Neuronal stem cell (in vitro differentiated cells): ENCODE results near the gene TSPOAP1.
A peak's percentile ranks its signal among the peaks of the same experiment; 100 is the strongest.

Source experiments
- DNase-seq: peaks from one replicate; pipeline ENCODE4 v3.0.0-alpha.2; 2013; ENCODE audit warnings: low spot score
- H2AFZ ChIP-seq: one replicate; pipeline ENCODE4 v1.6.1; 2013; ENCODE audit warnings: mild to moderate bottlenecking, low read length, inconsistent platforms
- H2AK5ac ChIP-seq: 2 replicates; pipeline ENCODE4 v1.6.1; 2013; ENCODE audit warnings: low read depth, mild to moderate bottlenecking, inconsistent platforms, low read length, moderate library complexity, mixed read lengths
- H2BK120ac ChIP-seq: 2 replicates; pipeline ENCODE4 v1.6.1; 2013; ENCODE audit warnings: low read depth, mild to moderate bottlenecking, inconsistent platforms, low read length, moderate library complexity, mixed read lengths
- H2BK12ac ChIP-seq: one replicate; pipeline ENCODE4 v1.6.1; 2013; ENCODE audit warnings: low read length, inconsistent platforms
- H2BK15ac ChIP-seq: 2 replicates; pipeline ENCODE4 v1.6.1; 2013; ENCODE audit warnings: mild to moderate bottlenecking, low read length, inconsistent platforms, mixed read lengths
- H2BK5ac ChIP-seq: one replicate; pipeline ENCODE4 v1.6.1; 2013; ENCODE audit warnings: inconsistent platforms, mild to moderate bottlenecking, low read length, moderate library complexity
- H3K14ac ChIP-seq: one replicate; pipeline ENCODE4 v1.6.1; 2013; ENCODE audit warnings: low read length, inconsistent platforms
- H3K18ac ChIP-seq: 2 replicates; pipeline ENCODE4 v1.6.1; 2013; ENCODE audit warnings: low read length, inconsistent platforms
- H3K23ac ChIP-seq: 2 replicates; pipeline ENCODE4 v1.6.1; 2013; ENCODE audit warnings: low read depth, mild to moderate bottlenecking, mixed read lengths, low read length, inconsistent platforms; ENCODE audit not compliant: poor library complexity
- H3K27ac ChIP-seq: replicated peaks from 3 replicates; pipeline ENCODE4 v1.5.1; 2013; ENCODE audit warnings: low read length, inconsistent platforms
- H3K27me3 ChIP-seq, 3 experiments: 2 replicates each; pipeline ENCODE4 v1.6.1; 2013; ENCODE audit warnings: low read length in 3 of 3, mild to moderate bottlenecking in 2 of 3, inconsistent platforms in 1 of 3, low read depth in 1 of 3, mixed read lengths in 1 of 3, moderate library complexity in 1 of 3; ENCODE audit not compliant: control insufficient read depth in 3 of 3, insufficient read depth in 3 of 3
- H3K36me3 ChIP-seq, 2 donors: replicated peaks in 1 of 2; 2 replicates each; pipeline ENCODE4 v1.6.1; 2013; ENCODE audit warnings: low read length in 2 of 2; ENCODE audit not compliant: control insufficient read depth in 2 of 2, insufficient read depth in 2 of 2
- H3K4ac ChIP-seq: 2 replicates; pipeline ENCODE4 v1.6.1; 2013; ENCODE audit warnings: inconsistent platforms, mild to moderate bottlenecking, low read length, moderate library complexity
- H3K4me1 ChIP-seq, 2 donors: 1 replicate in 1 of 2; 2 replicates in 1 of 2; pipeline ENCODE4 v1.6.1; 2013; ENCODE audit warnings: low read length in 2 of 2, low read depth in 1 of 2; ENCODE audit not compliant: control insufficient read depth in 2 of 2, insufficient read depth in 1 of 2
- H3K4me2 ChIP-seq: one replicate; pipeline ENCODE4 v1.6.1; 2013; ENCODE audit warnings: mild to moderate bottlenecking, low read length, inconsistent platforms; ENCODE audit not compliant: insufficient read depth, poor library complexity, severe bottlenecking
- H3K4me3 ChIP-seq, 2 donors: 2 replicates each; pipeline ENCODE4 v1.5.1; 2013; ENCODE audit warnings: low read length in 2 of 2, mild to moderate bottlenecking in 2 of 2, inconsistent platforms in 1 of 2, moderate library complexity in 1 of 2
- H3K79me1 ChIP-seq: one replicate; pipeline ENCODE4 v1.6.1; 2013; ENCODE audit warnings: low read depth, mild to moderate bottlenecking, inconsistent platforms, low read length, moderate library complexity
- H3K9ac ChIP-seq: one replicate; pipeline ENCODE4 v1.6.1; 2013; ENCODE audit warnings: mild to moderate bottlenecking, low read depth, low read length, inconsistent platforms; ENCODE audit not compliant: poor library complexity
- H3K9me3 ChIP-seq, 2 donors: replicated peaks in 1 of 2; 2 replicates each; pipeline versions ENCODE3 to v1.6.1; 2013; ENCODE audit warnings: low read length in 2 of 2, mild to moderate bottlenecking in 2 of 2, inconsistent platforms in 1 of 2, low read depth in 1 of 2, mixed read lengths in 1 of 2, moderate library complexity in 1 of 2; ENCODE audit not compliant: control insufficient read depth in 2 of 2, insufficient read depth in 1 of 2
- H4K8ac ChIP-seq: one replicate; pipeline ENCODE4 v1.6.1; 2013; ENCODE audit warnings: low read depth, mild to moderate bottlenecking, inconsistent platforms, low read length, moderate library complexity
- H4K91ac ChIP-seq: one replicate; pipeline ENCODE4 v1.6.1; 2013; ENCODE audit warnings: low read length, low read depth, mild to moderate bottlenecking, inconsistent platforms; ENCODE audit not compliant: poor library complexity
- WGBS, 2 donors: extraction: QIAGEN DNeasy Blood & Tissue Kit; methylation state at CpG; one replicate each; pipeline ENCODE4 v1.1.7; 2013; ENCODE audit warnings: missing lambda C conversion rate in 2 of 2, mixed read lengths in 1 of 2; ENCODE audit not compliant: insufficient read length in 2 of 2, insufficient replicate concordance in 1 of 2; ENCODE audit errors: extremely low coverage in 2 of 2; 5-methylcytosine and 5-hydroxymethylcytosine counted together

TSPOAP1 gene

DNA sequence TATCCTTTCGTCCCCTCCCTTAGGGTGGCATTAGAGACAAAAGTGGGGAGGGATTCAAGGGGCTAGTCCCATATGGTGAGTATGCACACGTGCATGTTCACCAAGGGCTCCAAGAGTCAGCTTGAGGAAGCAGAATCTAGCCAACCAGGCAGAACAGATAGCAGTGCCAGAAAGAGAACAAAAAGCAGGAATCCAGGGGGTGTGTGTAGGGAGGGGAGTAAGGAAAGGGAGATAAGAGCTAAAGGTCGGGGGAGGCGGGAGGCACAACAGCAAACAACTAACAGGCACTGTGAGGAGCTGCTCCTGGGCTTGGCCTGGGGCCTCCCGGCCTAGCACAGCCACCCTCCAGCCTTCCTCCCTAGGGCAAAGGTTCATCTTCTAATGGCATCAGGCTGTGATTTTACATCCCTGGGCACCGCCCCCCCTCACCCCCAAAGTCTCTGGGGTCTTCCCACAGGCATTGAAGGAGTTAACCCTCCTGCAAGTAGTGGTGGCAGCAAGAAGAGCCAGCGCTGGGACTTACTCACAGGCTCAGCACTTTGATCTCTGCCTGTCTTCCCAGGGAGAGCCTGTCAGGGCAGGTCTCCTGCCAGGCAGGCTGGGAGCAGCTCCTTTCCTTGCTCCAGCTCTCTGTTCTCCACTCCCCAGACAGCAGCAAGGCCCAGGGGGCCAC is 35.8 kb upstream of the TSPOAP1 start:
- Histone ChIP-seq H3K79me1 (no peaks in the 10 kb centered on the region), H2BK12ac (peak overlapping the region; percentile 35), H3K4ac (no peak overlapping the region), H3K9ac (no peak overlapping the region), H4K91ac (no peak overlapping the region), H2BK5ac (peak overlapping the region; percentile 33), H2AK5ac (no peak overlapping the region), H3K27me3 (peaks cover 0 to 6% (median 0%) of the 10 kb centered on the region in 3 experiments), H3K14ac (no peak overlapping the region), H3K4me3 (peak overlapping the region in 1 of 2 donors; percentile 46), H3K36me3 (no peaks in the 10 kb centered on the region), H3K23ac (no peak overlapping the region), H2AFZ (peak overlapping the region; percentile 80), H3K18ac (peak overlapping the region; percentile 27), H4K8ac (no peak overlapping the region), H3K27ac (peak overlapping the region; percentile 37), H2BK120ac (no peak overlapping the region), H3K9me3 (no peaks in the 10 kb centered on the region), H3K4me1 (peaks cover 7 to 14% of the 10 kb centered on the region in 2 donors), H3K4me2 (no peak overlapping the region), H2BK15ac (no peak overlapping the region)
- no CpG with 5 or more reads among the region's 7 CpGs for WGBS, 2 donors
- DNase-seq, result no peak

DNA sequence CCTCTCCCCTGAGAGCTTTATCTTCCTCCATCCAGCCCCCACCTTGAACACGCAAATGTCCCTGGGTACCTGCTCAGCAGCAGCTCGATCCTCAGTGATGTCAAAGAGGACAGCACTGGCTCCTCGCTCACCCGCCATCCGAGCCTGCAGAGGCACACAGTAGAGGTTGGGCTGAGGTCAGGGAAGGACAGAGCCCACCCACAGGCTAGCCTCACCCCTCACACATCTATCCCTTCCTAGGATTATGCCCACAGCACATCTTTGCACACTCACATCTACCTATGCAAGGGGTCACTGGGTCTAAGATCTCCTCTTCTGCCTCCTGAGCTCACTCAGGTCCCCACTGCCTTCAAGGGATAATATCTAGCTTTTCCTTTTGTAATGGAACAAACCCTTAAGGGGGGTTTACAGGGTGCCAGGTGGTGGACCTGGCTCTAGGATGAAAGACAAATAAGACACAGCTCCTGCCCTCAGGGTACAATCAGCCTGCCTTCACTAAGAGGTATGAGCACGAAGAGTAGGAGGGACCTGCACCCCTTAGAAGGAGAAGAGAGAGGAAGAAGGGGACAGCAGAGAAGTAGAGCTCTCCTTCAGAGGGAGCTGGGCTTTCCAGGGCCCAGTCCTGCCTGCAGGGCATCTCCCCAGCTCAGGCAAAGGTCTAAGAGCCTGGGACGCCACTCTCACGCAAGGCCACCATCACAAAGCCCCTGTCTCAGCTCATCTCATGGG is 35.0 kb upstream of the TSPOAP1 start:
- Histone ChIP-seq H3K14ac (no peak overlapping the region), H3K18ac (peak overlapping the region; percentile 15), H3K23ac (no peak overlapping the region), H4K8ac (no peak overlapping the region), H2AK5ac (no peak overlapping the region), H2BK15ac (no peak overlapping the region), H4K91ac (no peak overlapping the region), H2BK12ac (peak overlapping the region; percentile 35), H3K4me1 (peaks cover 7 to 14% of the 10 kb centered on the region in 2 donors), H3K36me3 (no peaks in the 10 kb centered on the region), H2BK5ac (no peak overlapping the region), H3K79me1 (no peaks in the 10 kb centered on the region), H3K9ac (no peak overlapping the region), H3K27me3 (peaks cover 0 to 6% (median 0%) of the 10 kb centered on the region in 3 experiments), H3K9me3 (no peaks in the 10 kb centered on the region), H3K4me2 (no peak overlapping the region), H3K27ac (no peak overlapping the region), H3K4me3 (no peak overlapping the region), H2BK120ac (no peak overlapping the region), H2AFZ (peak overlapping the region; percentile 80), H3K4ac (no peak overlapping the region)
- no CpG with 5 or more reads among the region's 8 CpGs for WGBS, 2 donors
- no peak for DNase-seq

DNA sequence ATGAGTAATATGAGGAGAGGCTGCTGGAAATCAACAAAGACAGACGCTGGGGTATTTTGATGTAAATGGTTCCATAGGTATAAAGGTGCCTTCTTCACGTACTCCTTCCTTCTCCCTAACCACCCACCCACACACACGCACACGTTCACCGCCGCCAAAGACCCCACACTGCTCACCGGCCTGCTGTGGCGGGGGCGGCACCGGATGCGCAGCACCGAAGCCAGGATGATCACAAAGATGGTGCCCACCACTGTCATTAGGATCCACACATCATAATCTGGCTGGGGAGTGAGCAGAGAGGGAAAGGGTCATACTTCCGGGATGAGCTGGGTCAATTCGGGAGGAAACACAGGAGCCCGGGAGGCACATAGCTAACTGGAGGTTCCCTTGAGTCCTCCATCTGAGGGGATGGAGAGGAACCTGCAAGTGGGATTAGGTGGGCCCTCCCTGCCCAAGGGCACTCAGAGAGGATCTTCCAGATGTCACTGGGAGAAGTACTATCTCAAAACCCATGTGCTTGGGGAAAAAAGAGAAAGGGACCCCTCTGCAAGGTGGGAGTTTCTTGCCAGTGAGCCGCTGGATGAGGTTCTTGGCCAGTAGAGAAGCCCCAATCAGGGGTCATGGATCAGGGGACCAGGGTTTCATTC is 33.9 kb upstream of the TSPOAP1 start:
- Histone ChIP-seq H2BK12ac (no peak overlapping the region), H2BK15ac (peak overlapping the region; percentile 84), H3K27me3 (peaks cover 0 to 6% (median 0%) of the 10 kb centered on the region in 3 experiments), H3K4me1 (peaks cover 7 to 14% of the 10 kb centered on the region in 2 donors), H3K4me2 (no peak overlapping the region), H3K4me3 (no peak overlapping the region), H3K23ac (no peak overlapping the region), H4K8ac (no peak overlapping the region), H3K18ac (no peak overlapping the region), H3K9me3 (no peaks in the 10 kb centered on the region), H3K9ac (no peak overlapping the region), H2BK5ac (no peak overlapping the region), H2AK5ac (peak overlapping the region; percentile 31), H3K4ac (peak overlapping the region; percentile 29), H3K36me3 (no peaks in the 10 kb centered on the region), H2AFZ (no peak overlapping the region), H3K14ac (no peak overlapping the region), H4K91ac (no peak overlapping the region), H3K79me1 (no peaks in the 10 kb centered on the region), H3K27ac (no peak overlapping the region), H2BK120ac (no peak overlapping the region)
- no peak for DNase-seq
- no CpG with 5 or more reads among the region's 16 CpGs for WGBS, 2 donors
